GM15510 (cell line): ENCODE data around the gene TMEM131.

Experiments used
- POLR2A ChIP-seq: IDR thresholded peaks from 3 replicates; pipeline ENCODE4 v1.6.1; 2011; ENCODE audit warnings: borderline replicate concordance; ENCODE audit not compliant: insufficient read length; ENCODE audit errors: extremely low read depth

TMEM131 gene

DNA sequence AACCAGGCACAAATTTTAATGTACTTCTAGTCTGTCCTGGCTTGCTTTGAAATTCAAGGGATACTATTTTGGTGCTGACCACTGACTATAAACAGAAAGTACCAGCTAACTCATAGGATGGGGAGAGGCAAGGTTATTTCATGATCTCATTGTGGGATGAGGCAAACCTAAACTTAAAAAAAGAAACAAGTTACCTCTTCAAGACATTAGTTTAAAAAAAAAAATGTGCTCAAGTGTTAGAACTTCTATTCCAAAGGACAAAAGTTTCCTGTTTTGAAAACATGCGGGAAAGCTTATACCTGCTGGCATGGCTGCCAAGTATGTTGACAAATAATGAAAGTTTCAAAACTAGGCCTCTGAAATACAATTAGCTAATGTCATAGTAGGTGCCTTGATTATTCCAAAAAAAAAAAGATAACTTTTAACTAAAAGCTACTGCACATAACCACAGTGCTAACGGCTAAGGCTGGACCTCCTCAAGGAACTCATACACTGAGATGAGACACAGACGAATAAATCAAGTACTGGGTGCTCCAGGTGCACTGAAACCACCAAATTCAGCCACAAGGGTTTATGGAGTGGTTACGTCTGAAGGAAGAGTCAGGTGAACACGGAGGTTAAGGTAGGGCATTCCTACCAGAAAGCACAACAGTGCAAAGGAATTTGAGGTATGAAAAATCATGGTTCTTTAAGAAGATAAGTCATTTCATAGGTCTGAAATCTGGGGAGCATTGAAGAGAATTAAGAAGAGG lies 38.1 kb downstream of the TMEM131 start:
- TF ChIP-seq POLR2A: no peak

DNA sequence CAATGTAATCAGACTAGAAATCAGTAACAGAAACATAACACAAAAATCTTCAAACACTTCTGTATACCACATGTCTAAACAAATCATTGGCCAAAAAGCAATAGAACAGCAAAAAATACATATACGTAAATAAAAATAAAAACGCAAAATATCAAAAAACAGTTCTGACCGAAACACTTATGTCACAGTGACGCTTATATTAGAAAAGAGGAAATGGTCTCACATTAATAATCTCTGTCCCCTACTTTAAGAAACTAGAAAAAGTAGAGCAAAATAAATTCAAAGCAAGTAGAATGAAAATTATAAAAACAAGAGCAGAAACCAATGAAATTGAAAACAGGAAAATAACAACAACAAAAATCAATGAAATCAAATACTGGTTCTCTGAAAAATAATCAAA lies 41.9 kb downstream of the TMEM131 start:
- no peak for TF ChIP-seq POLR2A

- TF ChIP-seq POLR2A: no peak
These were observed 43.4 kb downstream of the TMEM131 start for GRCh38 chr2:97952357-97952756.

GRCh38 chr2:97951155-97951680 lies 44.5 kb downstream of the TMEM131 start:
- TF ChIP-seq POLR2A: no peak

DNA sequence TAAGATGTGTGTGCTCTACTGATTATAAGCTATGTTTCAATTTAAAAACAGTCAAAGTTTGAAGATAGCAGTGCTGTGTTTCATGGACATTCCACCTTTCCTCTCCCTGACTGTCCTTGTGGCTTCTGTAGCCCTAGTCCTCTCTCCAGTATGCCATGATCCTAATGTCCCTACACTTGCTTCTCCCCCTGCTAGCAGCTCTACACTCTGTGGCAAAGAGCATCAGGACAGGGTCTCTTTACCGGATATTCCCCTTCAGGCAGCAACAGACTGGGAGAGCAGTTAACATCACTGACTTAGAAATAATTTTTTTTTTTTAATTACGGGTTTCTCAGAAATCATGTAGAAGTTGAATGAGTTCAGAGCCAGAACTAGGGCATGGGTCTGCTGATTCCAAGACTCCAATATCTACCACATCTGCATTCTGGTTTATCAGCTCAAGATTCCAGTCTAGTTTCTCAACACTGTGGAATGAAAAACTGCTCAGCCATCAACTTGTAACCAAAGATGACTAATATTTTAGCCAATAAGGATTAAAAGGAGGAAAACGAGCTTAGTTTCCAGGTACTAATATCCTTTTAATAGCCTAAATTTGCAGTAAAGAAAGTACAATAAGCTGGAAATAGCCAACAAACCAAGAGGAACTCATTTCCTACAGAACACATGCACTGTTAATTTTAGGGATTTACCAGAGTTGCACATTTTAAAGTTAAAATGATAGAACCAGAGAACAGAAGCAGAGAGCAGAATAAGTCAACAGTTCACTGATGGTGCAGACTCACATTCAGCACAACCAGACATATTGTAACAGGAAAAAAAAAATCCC lies 45.2 kb downstream of the TMEM131 start:
- no peak for TF ChIP-seq POLR2A

DNA sequence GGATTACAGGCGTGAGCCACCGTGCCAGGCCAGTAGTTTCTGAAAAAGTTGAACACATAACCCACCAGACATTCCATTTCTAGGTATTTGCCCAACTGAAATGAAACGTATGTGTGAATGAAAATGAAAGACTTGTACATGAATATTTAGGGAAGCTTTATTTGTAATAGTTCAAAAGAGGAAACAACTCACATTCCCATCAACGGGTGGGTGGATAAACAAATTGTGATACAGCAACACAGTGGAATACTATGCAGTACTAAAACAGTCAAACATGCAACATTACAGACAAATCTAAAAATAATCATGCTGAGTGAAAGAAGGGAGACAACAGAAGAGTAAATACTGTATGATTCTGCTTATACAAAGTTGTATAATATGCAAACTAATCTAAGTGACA lies 46.8 kb downstream of the TMEM131 start:
- TF ChIP-seq POLR2A: no peak

DNA sequence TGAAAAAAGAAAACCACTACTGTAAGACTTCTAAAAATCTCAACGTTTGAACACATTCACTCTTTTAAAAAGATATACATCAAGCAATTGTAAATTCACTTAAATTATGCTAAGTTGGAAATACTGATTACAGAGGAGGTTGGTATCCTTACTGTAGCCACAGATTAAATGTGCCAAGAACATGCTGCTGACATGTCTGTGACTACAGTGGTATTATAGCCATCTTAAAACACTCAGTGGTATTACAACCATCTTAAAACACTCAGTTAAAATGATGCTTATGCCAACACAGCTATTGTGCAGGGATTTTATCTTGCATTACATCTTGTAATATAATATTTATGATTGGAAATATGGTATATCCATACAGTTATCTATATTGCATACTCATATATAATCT lies 50.0 kb downstream of the TMEM131 start:
- no peak for TF ChIP-seq POLR2A

GRCh38 chr2:97936881-97937280 lies 58.9 kb downstream of the TMEM131 start:
- TF ChIP-seq POLR2A: no peak

DNA sequence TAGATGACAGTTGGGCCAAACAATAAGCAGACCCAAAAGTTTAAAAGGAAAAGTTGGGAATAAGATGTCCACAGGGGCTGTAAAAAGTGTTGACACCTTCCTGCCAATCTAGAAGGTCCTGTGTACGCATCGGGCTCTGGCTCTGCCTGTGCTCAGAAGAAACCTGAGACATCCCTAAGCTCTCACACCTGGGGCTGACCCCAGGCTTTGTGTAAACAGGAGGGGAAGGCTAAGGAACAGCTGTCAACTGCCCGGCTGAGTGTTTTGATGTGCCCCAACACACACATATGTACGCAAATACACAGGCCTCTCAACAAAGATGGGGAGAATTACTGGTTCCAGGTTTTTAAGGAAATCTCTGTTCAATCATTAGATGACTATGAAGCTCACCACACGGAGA lies 59.5 kb downstream of the TMEM131 start:
- no peak for TF ChIP-seq POLR2A

DNA sequence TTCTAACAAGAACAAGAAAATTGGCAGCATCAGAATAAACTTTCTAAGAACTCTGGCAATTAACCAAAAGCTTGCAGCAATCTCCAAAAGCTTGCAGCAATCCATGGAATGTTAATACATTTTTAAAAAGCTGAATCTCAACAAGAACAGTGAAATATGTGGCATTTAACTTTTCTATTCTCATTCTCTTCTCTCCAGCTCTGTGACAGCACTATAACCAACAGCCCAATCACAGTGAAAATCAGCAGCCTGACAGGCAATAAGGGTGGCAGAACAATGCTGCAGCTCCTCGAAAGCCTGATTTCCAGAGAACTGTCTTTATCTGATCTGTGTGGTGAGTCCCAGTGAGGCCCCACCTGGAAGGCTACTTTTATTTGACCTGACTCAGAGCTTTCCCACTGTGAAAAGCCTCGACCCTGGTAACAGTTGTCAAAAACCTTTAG lies 60.0 kb downstream of the TMEM131 start:
- no peak for TF ChIP-seq POLR2A

- TF ChIP-seq POLR2A: no peak
These were observed 62.6 kb downstream of the TMEM131 start for GRCh38 chr2:97932975-97933662.

DNA sequence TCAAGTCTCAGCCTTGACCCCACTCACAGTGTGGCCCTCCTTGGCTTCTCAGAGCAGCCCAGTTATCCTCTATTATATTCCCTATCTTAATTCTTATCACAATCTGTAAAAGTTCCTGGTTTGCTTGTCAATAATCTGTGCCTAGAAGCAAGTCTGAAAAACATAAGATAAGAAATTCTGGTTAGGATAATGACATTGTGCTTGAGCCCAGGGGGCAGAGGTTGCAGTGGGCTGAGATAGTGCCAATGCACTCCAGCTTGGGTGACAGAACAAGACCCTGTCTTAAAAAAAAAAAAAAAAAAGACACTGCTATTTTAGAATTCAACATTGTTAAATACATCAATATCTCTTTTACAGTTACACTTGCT lies 63.9 kb downstream of the TMEM131 start:
- TF ChIP-seq POLR2A: no peak

- TF ChIP-seq POLR2A: no peak
These were observed 64.5 kb downstream of the TMEM131 start for GRCh38 chr2:97931118-97931857.

GRCh38 chr2:97928591-97928990 lies 67.2 kb downstream of the TMEM131 start:
- no peak for TF ChIP-seq POLR2A
